ENCODE data around the gene PRND. TPM values are rescaled to one million over a fixed set of nuclear protein-coding genes. Genes with fewer than 3 reads are reported as not detected.

PRND gene
- total and polyA plus RNA-seq, 10 of the 15 experiments (the other 5 are each of a cell fraction or from before 2014, with no cell fraction given), result not detected

- POLR2A ChIA-PET, result no interaction called here
- BruUV-seq (replicated peaks), result no TSS peak
- CTCF ChIA-PET, result interaction anchor here (0.7 to 9.7 kb wide), 3 partner anchors 11 to 126 kb away, joined by 3 to 199 read pairs (median 4); no protein-coding TSS in a partner anchor
- Histone ChIP-seq H4K20me1 (ENCODE audit: control insufficient read depth, insufficient read depth) (no peaks in the 10 kb centered on the region), H3K4me1 (ENCODE audit: control insufficient read depth, insufficient read depth, low read length) (peaks cover 24% of the 10 kb centered on the region), H3K27me3 (replicated peaks in 1 of 2; ENCODE audit: control insufficient read depth in 2 of 2, insufficient read depth in 2 of 2, low read length in 1 of 2) (no peaks in the 10 kb centered on the region), H3K9ac (ENCODE audit: control insufficient read depth, insufficient read depth, low read length) (no peak overlapping the region), H3K27ac (ENCODE audit: control insufficient read depth, insufficient read depth) (no peak overlapping the region), H3K79me2 (ENCODE audit: control insufficient read depth, insufficient read depth, low read length) (no peaks in the 10 kb centered on the region), H3K4me3 (no peak overlapping the region), H3K36me3 (ENCODE audit: control insufficient read depth in 2 of 2, insufficient read depth in 2 of 2, low read length in 1 of 2) (no peaks in the 10 kb centered on the region), H3K9me3 (replicated peaks; ENCODE audit: control insufficient read depth, insufficient read depth, low read length) (peaks cover 2% of the 10 kb centered on the region; the same call in 1 of the 3 replicates), H3K4me2 (ENCODE audit: control insufficient read depth, insufficient read depth) (no peak overlapping the region), H2AFZ (ENCODE audit: control insufficient read depth, low read depth, low read length) (no peak overlapping the region)
- SMC1A ChIA-PET (ENCODE audit: uncharacterized antibody, unreplicated experiment), result interaction anchor here (1.1 to 1.7 kb wide), 4 partner anchors 37 to 117 kb away, joined by 3 to 13 read pairs (median 4); no protein-coding TSS in a partner anchor
- 49% methylated on average over 5 of the region's 5 CpGs for WGBS (ENCODE audit: insufficient coverage, insufficient replicate concordance, low lambda C conversion rate, missing lambda C conversion rate)
- intact Hi-C loops (cut with micrococcal nuclease; ENCODE audit: unreplicated experiment), result no loop called here
- in situ Hi-C loops (cut with MboI), result loop anchor here (5.0 kb wide), 1 partner anchor 120 kb away; no protein-coding TSS in a partner anchor
- no peak for FAIRE-seq
- no peak for TF ChIP-seq CUX1 (IDR thresholded peaks at IDR 0.05; ENCODE audit: insufficient replicate concordance, low read depth, low read length)
- TF ChIP-seq, protein P1, sequence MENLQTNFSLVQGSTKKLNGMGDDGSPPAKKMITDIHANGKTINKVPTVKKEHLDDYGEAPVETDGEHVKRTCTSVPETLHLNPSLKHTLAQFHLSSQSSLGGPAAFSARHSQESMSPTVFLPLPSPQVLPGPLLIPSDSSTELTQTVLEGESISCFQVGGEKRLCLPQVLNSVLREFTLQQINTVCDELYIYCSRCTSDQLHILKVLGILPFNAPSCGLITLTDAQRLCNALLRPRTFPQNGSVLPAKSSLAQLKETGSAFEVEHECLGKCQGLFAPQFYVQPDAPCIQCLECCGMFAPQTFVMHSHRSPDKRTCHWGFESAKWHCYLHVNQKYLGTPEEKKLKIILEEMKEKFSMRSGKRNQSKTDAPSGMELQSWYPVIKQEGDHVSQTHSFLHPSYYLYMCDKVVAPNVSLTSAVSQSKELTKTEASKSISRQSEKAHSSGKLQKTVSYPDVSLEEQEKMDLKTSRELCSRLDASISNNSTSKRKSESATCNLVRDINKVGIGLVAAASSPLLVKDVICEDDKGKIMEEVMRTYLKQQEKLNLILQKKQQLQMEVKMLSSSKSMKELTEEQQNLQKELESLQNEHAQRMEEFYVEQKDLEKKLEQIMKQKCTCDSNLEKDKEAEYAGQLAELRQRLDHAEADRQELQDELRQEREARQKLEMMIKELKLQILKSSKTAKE (IDR thresholded peaks at IDR 0.05; ENCODE audit: low read depth, poor library complexity, severe bottlenecking), result no peak
- no peak for TF ChIP-seq EED (IDR thresholded peaks at IDR 0.05; ENCODE audit: low read depth)
- no peak for TF ChIP-seq FOXM1 (IDR thresholded peaks at IDR 0.05; ENCODE audit: low read depth, low read length)
- no peak for TF ChIP-seq MTA3 (IDR thresholded peaks at IDR 0.05; ENCODE audit: borderline replicate concordance, low read length)
- TF ChIP-seq WRNIP1 (IDR thresholded peaks at IDR 0.05; ENCODE audit: borderline replicate concordance, low read depth, low read length), result no peak
- TF ChIP-seq CBFB (IDR thresholded peaks at IDR 0.05; ENCODE audit: low read depth), result no peak
- TF ChIP-seq, protein P2, sequence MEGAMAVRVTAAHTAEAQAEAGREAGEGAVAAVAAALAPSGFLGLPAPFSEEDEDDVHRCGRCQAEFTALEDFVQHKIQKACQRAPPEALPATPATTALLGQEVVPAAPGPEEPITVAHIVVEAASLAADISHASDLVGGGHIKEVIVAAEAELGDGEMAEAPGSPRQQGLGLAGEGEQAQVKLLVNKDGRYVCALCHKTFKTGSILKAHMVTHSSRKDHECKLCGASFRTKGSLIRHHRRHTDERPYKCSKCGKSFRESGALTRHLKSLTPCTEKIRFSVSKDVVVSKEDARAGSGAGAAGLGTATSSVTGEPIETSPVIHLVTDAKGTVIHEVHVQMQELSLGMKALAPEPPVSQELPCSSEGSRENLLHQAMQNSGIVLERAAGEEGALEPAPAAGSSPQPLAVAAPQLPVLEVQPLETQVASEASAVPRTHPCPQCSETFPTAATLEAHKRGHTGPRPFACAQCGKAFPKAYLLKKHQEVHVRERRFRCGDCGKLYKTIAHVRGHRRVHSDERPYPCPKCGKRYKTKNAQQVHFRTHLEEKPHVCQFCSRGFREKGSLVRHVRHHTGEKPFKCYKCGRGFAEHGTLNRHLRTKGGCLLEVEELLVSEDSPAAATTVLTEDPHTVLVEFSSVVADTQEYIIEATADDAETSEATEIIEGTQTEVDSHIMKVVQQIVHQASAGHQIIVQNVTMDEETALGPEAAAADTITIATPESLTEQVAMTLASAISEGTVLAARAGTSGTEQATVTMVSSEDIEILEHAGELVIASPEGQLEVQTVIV (IDR thresholded peaks at IDR 0.05; ENCODE audit: borderline replicate concordance, partially characterized antibody), result no peak
- no peak for TF ChIP-seq ZNF207 (IDR thresholded peaks at IDR 0.05; ENCODE audit: borderline replicate concordance)
- TF ChIP-seq STAT3 (IDR thresholded peaks at IDR 0.05; ENCODE audit: low read depth, low read length), result no peak
- RAD21 ChIA-PET (ENCODE audit: unreplicated experiment), result interaction anchor here (1.6 to 6.0 kb wide), 2 partner anchors 109 to 115 kb away, joined by 3 to 36 read pairs; no protein-coding TSS in a partner anchor
- no peak for ATAC-seq
- no peak for DNase-seq (ENCODE audit: low read depth, low spot score)
These were observed 862 bp downstream of the PRND start for GRCh38 chr20:4722571-4722970.
